CD4-positive, alpha-beta T cell treated with Interleukin-4 for 1 hour (primary cell): ENCODE data around the gene SYCE3.
A peak's percentile ranks its signal among the peaks of the same experiment; 100 is the strongest.

Experiments used
- DNase-seq, 2 donors: peaks; one replicate each; pipeline ENCODE4 v3.0.0-alpha.2; 2020 to 2022

Gene SYCE3

GRCh38 chr22:50574383-50574755, 11.7 kb upstream of the SYCE3 start:
- no peak for DNase-seq

GRCh38 chr22:50573491-50574382, 11.0 kb upstream of the SYCE3 start:
- DNase-seq = no peak

- DNase-seq = no peak
These were observed 10.2 kb upstream of the SYCE3 start for GRCh38 chr22:50572965-50573364.

GRCh38 chr22:50571264-50572175, 8.8 kb upstream of the SYCE3 start:
- DNase-seq = no peak

GRCh38 chr22:50570861-50571260, 8.1 kb upstream of the SYCE3 start:
- DNase-seq = no peak

- no peak for DNase-seq
These were observed 7.3 kb upstream of the SYCE3 start for GRCh38 chr22:50569896-50570535.

- DNase-seq = no peak
These were observed 6.3 kb upstream of the SYCE3 start for GRCh38 chr22:50569041-50569459.

GRCh38 chr22:50568626-50569025, 5.9 kb upstream of the SYCE3 start:
- DNase-seq = no peak

- DNase-seq = no peak
These were observed 5.1 kb upstream of the SYCE3 start for GRCh38 chr22:50567721-50568252.

GRCh38 chr22:50564289-50564688, 1.6 kb upstream of the SYCE3 start:
- no peak for DNase-seq

GRCh38 chr22:50563413-50564160, 868 bp upstream of the SYCE3 start:
- DNase-seq = no peak

GRCh38 chr22:50561401-50562358, 1.0 kb downstream of the SYCE3 start:
- DNase-seq = peak in 1 of 2 donors; percentile 36

GRCh38 chr22:50560034-50560433, 2.7 kb downstream of the SYCE3 start:
- no peak for DNase-seq

GRCh38 chr22:50556703-50557102, 6.0 kb downstream of the SYCE3 start:
- DNase-seq = no peak

- DNase-seq = no peak
These were observed 9.4 kb downstream of the SYCE3 start for GRCh38 chr22:50553310-50553709.

- DNase-seq = no peak
These were observed 11.5 kb downstream of the SYCE3 start for GRCh38 chr22:50551160-50551752.

- no peak for DNase-seq
These were observed 12.3 kb downstream of the SYCE3 start for GRCh38 chr22:50550395-50550794.

GRCh38 chr22:50548921-50549790, 13.6 kb downstream of the SYCE3 start:
- DNase-seq = no peak
